ENCODE measurements around the gene USP35. TPM values are rescaled to one million over a fixed set of nuclear protein-coding genes. Genes with fewer than 3 reads are reported as not detected.

Gene USP35
- total RNA-seq, 2 donors from 2014 or later: 8.6 to 11.2 TPM

DNA sequence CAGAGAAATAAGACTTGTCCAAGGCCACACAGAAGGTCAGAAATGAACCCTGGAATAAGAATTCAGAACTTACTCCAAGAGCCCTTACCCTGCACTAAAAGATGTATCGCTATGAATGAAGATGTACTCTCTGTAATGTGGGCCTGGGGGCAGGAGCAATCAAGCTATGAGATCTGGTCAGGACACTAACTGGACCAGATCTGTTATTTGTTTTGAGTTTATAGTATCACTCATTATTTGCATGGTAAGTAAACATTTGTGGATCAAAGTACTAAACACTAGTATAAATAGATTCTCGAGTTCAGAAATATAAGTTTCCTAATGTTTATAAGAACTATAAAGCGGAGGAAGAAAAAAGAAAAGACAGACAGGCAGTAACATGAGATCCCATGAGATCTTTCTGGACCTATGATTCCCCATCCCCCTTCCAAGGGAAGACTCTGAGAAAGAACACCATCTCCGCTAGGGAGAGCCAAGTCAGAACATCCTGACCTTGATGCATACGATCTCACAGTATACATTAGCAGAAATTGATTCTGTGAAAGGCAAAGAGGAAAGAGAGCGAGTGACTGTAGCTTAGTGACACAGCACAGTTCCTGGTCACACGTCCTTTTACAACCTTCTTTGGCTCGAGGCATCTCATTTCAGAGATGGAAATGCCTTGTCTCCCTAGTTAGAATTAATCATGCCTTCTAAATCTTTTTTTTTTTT lies 71.2 kb downstream of the USP35 start:
- Histone ChIP-seq H3K27me3 (ENCODE audit: control insufficient read depth, insufficient read depth, low read length, poor library complexity, severe bottlenecking) (no peaks in the 10 kb centered on the region), H3K9ac (ENCODE audit: extremely low read depth, low read length, poor library complexity, severe bottlenecking) (no peak overlapping the region), H3K9me3 (ENCODE audit: control insufficient read depth, low read length) (no peaks in the 10 kb centered on the region), H3K4me3 (ENCODE audit: low read length) (no peak overlapping the region), H3K27ac (ENCODE audit: low read depth, low read length) (no peak overlapping the region), H3K4me1 (ENCODE audit: control insufficient read depth, insufficient read depth, low read length) (peaks cover 3% of the 10 kb centered on the region), H3K36me3 (ENCODE audit: control insufficient read depth, insufficient read depth, low read length) (peaks cover 3% of the 10 kb centered on the region)
- H3K4me3 Mint-ChIP-seq: no peak overlapping the region
- TF ChIP-seq, protein P1, sequence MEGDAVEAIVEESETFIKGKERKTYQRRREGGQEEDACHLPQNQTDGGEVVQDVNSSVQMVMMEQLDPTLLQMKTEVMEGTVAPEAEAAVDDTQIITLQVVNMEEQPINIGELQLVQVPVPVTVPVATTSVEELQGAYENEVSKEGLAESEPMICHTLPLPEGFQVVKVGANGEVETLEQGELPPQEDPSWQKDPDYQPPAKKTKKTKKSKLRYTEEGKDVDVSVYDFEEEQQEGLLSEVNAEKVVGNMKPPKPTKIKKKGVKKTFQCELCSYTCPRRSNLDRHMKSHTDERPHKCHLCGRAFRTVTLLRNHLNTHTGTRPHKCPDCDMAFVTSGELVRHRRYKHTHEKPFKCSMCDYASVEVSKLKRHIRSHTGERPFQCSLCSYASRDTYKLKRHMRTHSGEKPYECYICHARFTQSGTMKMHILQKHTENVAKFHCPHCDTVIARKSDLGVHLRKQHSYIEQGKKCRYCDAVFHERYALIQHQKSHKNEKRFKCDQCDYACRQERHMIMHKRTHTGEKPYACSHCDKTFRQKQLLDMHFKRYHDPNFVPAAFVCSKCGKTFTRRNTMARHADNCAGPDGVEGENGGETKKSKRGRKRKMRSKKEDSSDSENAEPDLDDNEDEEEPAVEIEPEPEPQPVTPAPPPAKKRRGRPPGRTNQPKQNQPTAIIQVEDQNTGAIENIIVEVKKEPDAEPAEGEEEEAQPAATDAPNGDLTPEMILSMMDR (conservative IDR thresholded peaks at IDR 0.05): no peak
- no peak overlapping the region for H3K27ac Mint-ChIP-seq
- no peaks in the 10 kb centered on the region for H3K27me3 Mint-ChIP-seq (ENCODE audit: insufficient read depth)
- H3K36me3 Mint-ChIP-seq (ENCODE audit: low read depth): no peaks in the 10 kb centered on the region
- WGBS, 2 experiments (ENCODE audit: insufficient coverage in 1 of 2, insufficient read length in 1 of 2): 87 to 93% methylated on average over 5 to 7 of the region's 8 CpGs
- H3K4me1 Mint-ChIP-seq: peaks cover 21% of the 10 kb centered on the region
- no peaks in the 10 kb centered on the region for H3K9me3 Mint-ChIP-seq
- DNase-seq: no peak

DNA sequence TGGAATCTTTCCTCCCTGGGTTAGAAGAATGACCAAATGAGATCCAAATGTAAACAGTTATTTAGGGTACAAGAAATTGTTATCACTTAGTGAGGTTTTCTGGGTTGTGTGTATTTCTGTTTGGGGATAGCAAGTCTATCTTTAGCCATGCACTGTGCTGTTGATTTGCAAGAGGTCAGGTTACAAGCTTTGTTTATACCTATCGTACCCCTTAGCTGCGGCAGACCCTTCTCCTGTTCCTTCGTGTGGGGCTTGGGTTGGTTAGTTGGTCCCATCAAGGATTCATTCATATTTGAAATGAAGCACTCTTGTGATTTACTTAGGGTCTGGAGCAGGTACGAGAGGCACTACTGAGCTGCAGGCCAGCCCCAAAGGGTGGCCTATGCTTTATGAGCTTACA lies 72.6 kb downstream of the USP35 start:
- Mint-ChIP-seq H3K27ac (peak overlapping the region; percentile 42), H3K4me3 (no peak overlapping the region), H3K4me1 (peaks cover 21% of the 10 kb centered on the region), H3K9me3 (no peaks in the 10 kb centered on the region), H3K27me3 (ENCODE audit: insufficient read depth) (no peaks in the 10 kb centered on the region), H3K36me3 (ENCODE audit: low read depth) (no peaks in the 10 kb centered on the region)
- whole genome bisulfite sequencing, 2 experiments (ENCODE audit: insufficient coverage in 1 of 2, insufficient read length in 1 of 2): 66 to 81% methylated on average over 4 of the region's 4 CpGs
- TF ChIP-seq, protein P1 (conservative IDR thresholded peaks at IDR 0.05): no peak
- H3K27me3 ChIP-seq (ENCODE audit: control insufficient read depth, insufficient read depth, low read length, poor library complexity, severe bottlenecking): no peaks in the 10 kb centered on the region
- H3K4me1 ChIP-seq (ENCODE audit: control insufficient read depth, insufficient read depth, low read length): peaks cover 3% of the 10 kb centered on the region
- DNase-seq: no peak
- no peak overlapping the region for H3K9ac ChIP-seq (ENCODE audit: extremely low read depth, low read length, poor library complexity, severe bottlenecking)
- no peak overlapping the region for H3K27ac ChIP-seq (ENCODE audit: low read depth, low read length)
- H3K36me3 ChIP-seq (ENCODE audit: control insufficient read depth, insufficient read depth, low read length): no peaks in the 10 kb centered on the region
- H3K9me3 ChIP-seq (ENCODE audit: control insufficient read depth, low read length): no peaks in the 10 kb centered on the region
- no peak overlapping the region for H3K4me3 ChIP-seq (ENCODE audit: low read length)

DNA sequence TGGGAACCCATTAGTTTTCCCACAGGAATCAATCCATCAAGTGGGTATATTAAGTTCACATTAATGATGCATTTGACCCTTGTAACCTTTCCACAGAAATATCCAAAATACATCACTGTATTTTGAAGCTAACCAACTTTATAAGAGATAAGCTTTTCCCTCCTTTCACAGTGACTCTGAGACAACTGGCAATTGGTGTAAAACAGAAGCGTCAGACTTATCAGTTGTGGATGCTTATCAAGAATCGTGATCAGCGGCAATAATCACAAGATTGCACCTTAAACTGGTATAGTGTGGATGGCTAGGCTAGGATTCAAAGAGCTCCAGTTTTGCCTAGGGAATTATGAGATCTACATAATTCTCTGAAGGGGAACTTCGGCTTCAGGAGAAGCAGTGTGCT lies 73.1 kb downstream of the USP35 start:
- H3K4me1 Mint-ChIP-seq: peaks cover 18% of the 10 kb centered on the region
- no peak overlapping the region for H3K9ac ChIP-seq (ENCODE audit: extremely low read depth, low read length, poor library complexity, severe bottlenecking)
- no peak overlapping the region for H3K27ac ChIP-seq (ENCODE audit: low read depth, low read length)
- H3K27ac Mint-ChIP-seq: no peak overlapping the region
- no peaks in the 10 kb centered on the region for H3K9me3 Mint-ChIP-seq
- H3K27me3 Mint-ChIP-seq (ENCODE audit: insufficient read depth): no peaks in the 10 kb centered on the region
- peaks cover 3% of the 10 kb centered on the region for H3K4me1 ChIP-seq (ENCODE audit: control insufficient read depth, insufficient read depth, low read length)
- no peak for DNase-seq
- no peak overlapping the region for H3K4me3 Mint-ChIP-seq
- 89% methylated on average over 4 of the region's 4 CpGs for WGBS, 2 experiments (ENCODE audit: insufficient coverage in 1 of 2, insufficient read length in 1 of 2)
- no peaks in the 10 kb centered on the region for H3K36me3 Mint-ChIP-seq (ENCODE audit: low read depth)
- no peak overlapping the region for H3K4me3 ChIP-seq (ENCODE audit: low read length)
- no peaks in the 10 kb centered on the region for H3K9me3 ChIP-seq (ENCODE audit: control insufficient read depth, low read length)
- H3K27me3 ChIP-seq (ENCODE audit: control insufficient read depth, insufficient read depth, low read length, poor library complexity, severe bottlenecking): no peaks in the 10 kb centered on the region
- H3K36me3 ChIP-seq (ENCODE audit: control insufficient read depth, insufficient read depth, low read length): no peaks in the 10 kb centered on the region
- TF ChIP-seq, protein P1 (conservative IDR thresholded peaks at IDR 0.05): no peak
